HL-60 (cell line): ENCODE data around the gene ZFP92.
"Not testable (repeated sequence)": the region's sequence is repeated elsewhere in the genome, so short reads cannot be mapped to it uniquely, and the experiment has no call there.

ENCODE experiments used
- CTCF ChIP-seq: IDR thresholded peaks from one replicate; pipeline ENCODE4 v1.5.1; 2011; ENCODE audit warnings: low read length, control low read depth, inconsistent platforms; ENCODE audit not compliant: insufficient read depth
- GABPA ChIP-seq: IDR thresholded peaks from 2 replicates; pipeline ENCODE4 v1.6.1; 2012; ENCODE audit warnings: low read depth

DNA sequence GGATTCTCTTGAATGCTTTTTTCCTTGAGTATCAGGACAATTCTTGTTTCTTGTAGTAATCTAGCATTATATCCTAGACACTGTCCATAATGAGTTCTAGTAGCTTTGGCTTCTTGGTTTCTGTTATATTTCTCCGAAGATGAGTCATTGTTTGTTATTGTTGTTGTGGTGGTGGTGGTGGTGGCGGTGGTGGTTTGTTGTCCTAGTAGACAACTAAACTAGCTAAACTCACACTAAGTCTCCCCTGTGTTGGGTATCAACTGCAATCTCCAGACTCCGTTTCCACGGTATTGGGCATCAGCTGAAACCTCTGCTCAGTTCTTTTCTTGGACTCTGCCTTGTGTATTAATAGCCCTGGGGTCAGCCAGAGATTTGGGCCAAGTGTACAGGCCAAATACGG lies 6.9 kb upstream of the ZFP92 start:
- not testable (repeated sequence) for TF ChIP-seq CTCF, GABPA
